GM12872 (cell line): ENCODE results near the gene MEI1.

ENCODE experiments used
- TF ChIP-seq, protein P1 (sequence below): IDR thresholded peaks from 3 replicates; pipeline ENCODE4 v1.5.1; 2011; ENCODE audit warnings: low read depth, mild to moderate bottlenecking, low read length, moderate library complexity; ENCODE audit not compliant: insufficient read depth

The MEI1 gene

DNA sequence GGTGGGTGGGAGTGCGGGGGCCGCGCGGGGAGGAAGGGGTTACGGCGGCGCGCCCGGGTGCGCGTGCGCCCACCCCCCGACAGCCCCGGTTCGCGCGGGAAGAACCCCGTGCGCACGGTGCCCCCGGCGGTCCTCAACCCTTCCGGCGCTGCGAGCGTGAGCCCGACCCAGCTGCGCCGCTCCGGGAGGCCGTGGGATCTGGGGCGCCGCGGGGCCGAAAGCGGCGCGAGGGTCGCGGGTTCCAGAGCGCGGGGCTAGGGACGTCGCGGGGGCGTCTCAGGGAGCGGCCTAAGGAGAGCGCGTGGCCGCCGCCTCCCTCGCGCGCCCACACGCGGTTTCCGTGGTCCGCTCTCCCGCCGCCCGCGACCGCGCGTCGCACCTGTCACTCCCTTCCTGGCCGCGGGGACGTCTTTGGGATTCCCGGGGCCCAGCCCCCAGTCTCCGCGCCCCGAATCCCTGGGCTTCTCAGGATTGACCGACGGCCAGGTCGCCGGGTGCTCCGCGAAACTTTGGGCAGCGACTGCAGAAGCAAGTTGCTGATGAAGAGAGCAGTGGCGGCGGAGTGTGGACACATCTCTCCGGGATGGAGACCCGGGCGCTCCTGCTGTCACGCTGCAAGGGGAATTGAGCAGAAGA lies 134.2 kb downstream of the MEI1 start:
- TF ChIP-seq, protein P1, sequence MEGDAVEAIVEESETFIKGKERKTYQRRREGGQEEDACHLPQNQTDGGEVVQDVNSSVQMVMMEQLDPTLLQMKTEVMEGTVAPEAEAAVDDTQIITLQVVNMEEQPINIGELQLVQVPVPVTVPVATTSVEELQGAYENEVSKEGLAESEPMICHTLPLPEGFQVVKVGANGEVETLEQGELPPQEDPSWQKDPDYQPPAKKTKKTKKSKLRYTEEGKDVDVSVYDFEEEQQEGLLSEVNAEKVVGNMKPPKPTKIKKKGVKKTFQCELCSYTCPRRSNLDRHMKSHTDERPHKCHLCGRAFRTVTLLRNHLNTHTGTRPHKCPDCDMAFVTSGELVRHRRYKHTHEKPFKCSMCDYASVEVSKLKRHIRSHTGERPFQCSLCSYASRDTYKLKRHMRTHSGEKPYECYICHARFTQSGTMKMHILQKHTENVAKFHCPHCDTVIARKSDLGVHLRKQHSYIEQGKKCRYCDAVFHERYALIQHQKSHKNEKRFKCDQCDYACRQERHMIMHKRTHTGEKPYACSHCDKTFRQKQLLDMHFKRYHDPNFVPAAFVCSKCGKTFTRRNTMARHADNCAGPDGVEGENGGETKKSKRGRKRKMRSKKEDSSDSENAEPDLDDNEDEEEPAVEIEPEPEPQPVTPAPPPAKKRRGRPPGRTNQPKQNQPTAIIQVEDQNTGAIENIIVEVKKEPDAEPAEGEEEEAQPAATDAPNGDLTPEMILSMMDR = no peak

DNA sequence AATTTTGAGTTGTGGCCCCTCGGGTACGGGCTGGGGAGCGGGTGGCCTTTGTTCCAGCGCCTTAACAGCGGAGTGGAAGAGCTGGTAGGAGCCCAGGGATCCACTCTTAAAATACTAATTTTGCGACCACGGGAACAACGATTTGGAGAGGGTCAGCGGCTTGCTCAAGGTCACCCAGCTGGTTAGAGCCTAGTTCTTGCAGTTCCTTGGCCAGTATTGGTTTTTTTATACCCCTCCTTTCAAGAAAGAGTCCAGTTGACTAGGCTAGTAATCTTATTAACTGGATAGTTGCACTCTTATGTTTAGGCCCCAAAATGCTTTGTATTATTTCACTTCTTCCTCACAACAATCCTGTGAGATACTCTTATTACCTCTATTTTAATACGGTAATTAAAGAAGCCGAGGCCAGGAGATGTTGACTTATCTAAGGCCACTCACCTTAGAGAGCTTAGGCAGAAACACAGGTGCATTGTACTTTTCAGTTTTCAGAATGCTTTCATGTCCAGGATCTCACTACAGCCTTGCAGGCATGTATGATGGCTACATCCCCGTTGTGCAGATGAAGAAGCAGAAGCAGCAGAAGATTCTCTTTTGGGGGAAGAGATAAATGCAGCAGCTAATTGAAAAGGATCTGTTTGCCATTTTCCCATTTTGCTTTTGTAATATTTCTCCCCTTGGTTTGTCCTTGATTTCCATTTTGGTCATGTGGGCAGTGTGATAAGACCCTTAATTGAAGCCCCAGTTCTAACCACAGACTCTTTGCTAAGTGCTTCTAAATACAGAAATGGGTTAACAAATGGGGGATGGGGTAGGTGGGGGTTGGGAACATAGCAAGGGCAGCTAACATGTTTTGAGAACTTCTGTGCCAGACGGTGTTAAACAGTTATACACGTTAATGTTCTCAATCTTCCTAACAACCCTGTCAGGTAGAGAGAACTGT lies 135.0 kb downstream of the MEI1 start:
- TF ChIP-seq, protein P1 = no peak

DNA sequence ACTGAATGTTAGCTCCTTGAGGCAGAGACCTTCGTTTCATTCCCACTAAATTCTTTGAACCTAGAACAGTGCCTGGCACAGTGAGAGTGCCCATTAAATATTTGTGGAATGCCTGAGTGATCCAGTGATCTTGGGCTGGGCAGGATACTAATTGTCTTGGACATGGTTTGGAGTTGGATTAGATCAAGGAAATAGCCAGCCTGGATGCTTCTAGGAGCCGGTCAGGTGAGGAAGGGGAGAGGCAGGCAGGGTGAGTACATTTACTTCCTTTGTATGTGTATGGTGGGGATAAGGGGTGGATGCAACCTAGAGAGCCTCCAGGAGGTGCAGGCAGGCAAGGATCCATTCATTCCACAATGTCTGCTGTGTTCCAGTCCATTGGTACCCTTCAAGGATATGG lies 137.2 kb downstream of the MEI1 start:
- TF ChIP-seq, protein P1 = no peak

DNA sequence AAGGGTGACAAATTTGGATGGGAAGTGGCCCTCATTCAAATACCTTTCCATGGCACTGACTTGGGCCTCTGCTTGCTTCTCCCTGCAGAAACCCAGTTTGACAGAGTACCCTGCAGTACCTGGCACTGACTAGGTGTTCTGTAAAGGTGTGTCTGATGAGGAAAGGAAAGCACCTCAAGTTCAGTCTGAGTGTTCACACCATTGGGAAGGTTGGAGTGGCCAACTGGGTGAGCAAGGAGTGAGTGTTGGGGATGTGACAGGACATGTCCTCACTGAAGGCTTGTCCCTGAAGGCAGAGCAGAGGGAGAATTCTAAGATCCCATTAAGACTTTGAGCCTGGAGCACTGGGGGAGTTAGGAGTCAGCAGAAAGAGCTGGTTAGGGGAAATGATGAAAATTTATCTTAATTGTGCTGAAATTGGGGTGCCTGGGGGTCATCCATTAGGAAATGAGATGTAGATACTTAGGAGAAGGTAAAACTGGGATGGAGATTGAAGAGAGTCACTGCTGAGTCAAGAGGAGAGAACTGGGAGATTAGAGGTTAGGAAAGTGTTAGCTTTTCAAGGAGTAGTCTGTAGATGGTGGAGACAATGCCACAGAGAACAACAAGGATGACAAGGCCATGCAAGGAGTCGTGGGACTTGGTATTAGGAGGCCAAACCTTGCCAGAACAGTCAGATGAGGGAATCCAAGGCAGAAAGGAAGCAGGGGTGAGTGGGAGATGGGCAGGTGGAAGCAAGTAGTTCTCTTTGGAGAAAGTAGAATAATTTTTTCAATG lies 139.7 kb downstream of the MEI1 start:
- TF ChIP-seq, protein P1 = no peak

DNA sequence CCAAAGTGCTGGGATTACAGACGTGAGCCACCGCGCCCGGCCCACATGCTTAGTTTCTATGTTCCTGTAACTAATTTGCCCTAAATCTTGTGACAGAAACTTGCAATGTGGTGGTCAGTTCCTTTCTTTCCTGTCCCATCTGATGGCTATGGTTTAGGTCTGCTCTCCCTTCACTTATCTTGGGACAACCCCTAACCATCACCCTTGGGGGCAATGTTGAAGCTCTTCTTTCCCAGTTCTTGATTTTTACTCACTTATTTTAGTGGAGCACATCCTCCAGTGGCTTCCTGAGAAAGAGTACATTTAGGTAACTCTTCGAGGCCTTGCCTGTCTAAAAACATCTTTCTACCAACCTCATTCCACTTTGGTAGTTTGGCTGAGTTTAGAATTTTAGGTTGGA lies 140.9 kb downstream of the MEI1 start:
- TF ChIP-seq, protein P1 = no peak

DNA sequence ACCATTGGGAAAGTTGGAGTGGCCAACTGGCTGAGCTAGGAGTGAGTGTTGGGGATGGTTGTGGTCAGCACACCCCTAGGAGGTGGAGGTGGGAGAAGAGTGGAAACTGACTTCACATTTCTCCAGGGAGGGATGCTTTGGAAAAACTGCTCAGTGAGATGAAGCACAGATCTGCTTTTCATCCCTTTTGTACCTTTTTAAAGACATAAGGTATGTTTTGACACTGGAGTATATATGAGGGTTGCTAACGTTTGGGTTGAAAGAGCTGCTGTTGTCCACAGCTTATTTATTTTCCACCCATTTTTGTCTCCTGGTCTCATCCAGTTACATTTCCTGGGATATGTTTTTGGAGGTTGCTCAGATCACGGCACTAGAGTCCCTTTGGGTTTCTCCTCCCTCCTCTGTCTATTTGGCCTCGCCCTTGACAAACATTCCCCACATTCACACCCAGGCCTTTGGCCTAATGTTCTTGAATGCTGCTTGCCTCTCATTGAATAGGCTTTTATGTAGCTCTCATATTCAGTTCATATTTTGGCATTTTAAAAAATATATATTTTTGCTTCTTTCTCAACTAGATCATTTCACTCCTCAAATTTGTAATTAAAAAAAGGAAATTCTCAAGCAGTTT lies 141.9 kb downstream of the MEI1 start:
- TF ChIP-seq, protein P1 = no peak
